IMR-90 (cell line): ENCODE results near the gene MRM1. TPM values are rescaled to one million over a fixed set of nuclear protein-coding genes. Genes with fewer than 3 reads are reported as not detected.

Source experiments
- ATAC-seq: fragments of 200-7000 bp; cut with Tn5 transposase; 2 replicates; pipeline ENCODE4 v1.9.1; 2020; ENCODE audit warnings: low read depth, mild to moderate bottlenecking, moderate library complexity
- BruUV-seq: library from RNA; stranded (reverse); fragments of 400-500 nt; replicated peaks from 2 replicates; lab custom pipeline; 2021; lab: Mats Ljungman, UMichigan
- CTCF ChIA-PET: fragments of 300-600 bp; formaldehyde crosslinking; extraction: SDS; loops from one replicate; lab custom pipeline; 2021; ENCODE audit warnings: antibody characterized with exemption; lab: Yijun Ruan, JAX
- POLR2A ChIA-PET: fragments of 300-600 bp; sonication (Branson Sonifier 250); formaldehyde crosslinking; loops from one replicate; lab custom pipeline; 2022; ENCODE audit warnings: antibody characterized with exemption; ENCODE audit not compliant: unreplicated experiment; lab: Charles Lee
- DNase-seq: peaks from one replicate; pipeline ENCODE4 v3.0.0; 2013
- H2AFZ ChIP-seq: replicated peaks from 2 replicates; pipeline ENCODE3; 2013; ENCODE audit warnings: low read length, mild to moderate bottlenecking; ENCODE audit not compliant: poor library complexity
- H2AK5ac ChIP-seq: 2 replicates; pipeline ENCODE4 v1.6.1; 2013; ENCODE audit warnings: low read depth, low read length, inconsistent platforms
- H2AK9ac ChIP-seq: replicated peaks from 2 replicates; pipeline ENCODE3; 2013; ENCODE audit warnings: mild to moderate bottlenecking, low read depth, low read length, moderate library complexity; ENCODE audit not compliant: poor library complexity
- H2BK120ac ChIP-seq: 2 replicates; pipeline ENCODE4 v1.6.1; 2013; ENCODE audit warnings: low read depth, low read length, inconsistent platforms
- H2BK15ac ChIP-seq: 3 replicates; pipeline ENCODE4 v1.6.1; 2013; ENCODE audit warnings: low read depth, low read length, inconsistent platforms
- H2BK20ac ChIP-seq: 2 replicates; pipeline ENCODE4 v1.6.1; 2013; ENCODE audit warnings: low read depth, mild to moderate bottlenecking, inconsistent platforms, low read length, moderate library complexity
- H2BK5ac ChIP-seq: 2 replicates; pipeline ENCODE4 v1.6.1; 2013; ENCODE audit warnings: mild to moderate bottlenecking, low read depth, low read length, inconsistent platforms; ENCODE audit not compliant: poor library complexity, severe bottlenecking
- H3K14ac ChIP-seq: replicated peaks from 2 replicates; pipeline ENCODE4 v1.6.1; 2013; ENCODE audit warnings: low read depth, low read length, inconsistent platforms
- H3K18ac ChIP-seq: 2 replicates; pipeline ENCODE4 v1.6.1; 2013; ENCODE audit warnings: low read depth, low read length, control low read depth
- H3K23ac ChIP-seq: 2 replicates; pipeline ENCODE4 v1.6.1; 2013; ENCODE audit warnings: low read depth, low read length, inconsistent platforms
- H3K27ac ChIP-seq: 2 replicates; pipeline ENCODE4 v1.5.1; 2013; ENCODE audit warnings: mild to moderate bottlenecking, control low read depth, low read length; ENCODE audit not compliant: insufficient read depth
- H3K27me3 ChIP-seq: 2 replicates; pipeline ENCODE4 v1.6.1; 2013; ENCODE audit warnings: low read length; ENCODE audit not compliant: control insufficient read depth, insufficient read depth
- H3K36me3 ChIP-seq: 2 replicates; pipeline ENCODE4 v1.6.1; 2013; ENCODE audit warnings: low read length, mixed read lengths; ENCODE audit not compliant: control insufficient read depth, insufficient read depth
- H3K4ac ChIP-seq: 2 replicates; pipeline ENCODE4 v1.6.1; 2013; ENCODE audit warnings: low read depth, low read length, inconsistent platforms
- H3K4me1 ChIP-seq: 2 replicates; pipeline ENCODE4 v1.6.1; 2013; ENCODE audit warnings: low read length, mixed read lengths; ENCODE audit not compliant: control insufficient read depth, insufficient read depth
- H3K4me2 ChIP-seq: 2 replicates; pipeline ENCODE4 v1.6.1; 2013; ENCODE audit warnings: low read depth, mild to moderate bottlenecking, control low read depth, low read length, moderate library complexity
- H3K4me3 ChIP-seq: 2 replicates; pipeline ENCODE4 v1.5.1; 2013; ENCODE audit warnings: low read depth, mild to moderate bottlenecking, control low read depth, low read length, moderate library complexity; ENCODE audit not compliant: insufficient read depth
- H3K56ac ChIP-seq: 2 replicates; pipeline ENCODE4 v1.6.1; 2013; ENCODE audit warnings: low read length, inconsistent platforms; ENCODE audit not compliant: insufficient read depth; ENCODE audit errors: extremely low read depth
- H3K79me1 ChIP-seq, 2 experiments: 2 replicates each; pipeline ENCODE4 v1.6.1; 2013; ENCODE audit warnings: low read length in 2 of 2, inconsistent platforms in 1 of 2, low read depth in 1 of 2
- H3K9ac ChIP-seq: 2 replicates; pipeline ENCODE4 v1.6.1; 2013; ENCODE audit warnings: low read depth, low read length, control low read depth
- H3K9me1 ChIP-seq: 2 replicates; pipeline ENCODE4 v1.6.1; 2013; ENCODE audit warnings: low read length, inconsistent platforms; ENCODE audit not compliant: insufficient read depth
- H3K9me3 ChIP-seq: 2 replicates; pipeline ENCODE4 v1.6.1; 2013; ENCODE audit warnings: low read length; ENCODE audit not compliant: control insufficient read depth, insufficient read depth
- H4K20me1 ChIP-seq: 2 replicates; pipeline ENCODE4 v1.6.1; 2013; ENCODE audit warnings: low read length, inconsistent platforms; ENCODE audit not compliant: insufficient read depth
- H4K5ac ChIP-seq: 2 replicates; pipeline ENCODE4 v1.6.1; 2013; ENCODE audit warnings: mild to moderate bottlenecking, low read depth, low read length, control low read depth
- H4K8ac ChIP-seq, 2 experiments: 2 replicates each; pipeline ENCODE4 v1.6.1; 2013; ENCODE audit warnings: low read depth in 2 of 2, low read length in 2 of 2, control low read depth in 1 of 2, inconsistent platforms in 1 of 2
- H4K91ac ChIP-seq: 2 replicates; pipeline ENCODE4 v1.6.1; 2013; ENCODE audit warnings: low read depth, low read length, inconsistent platforms; ENCODE audit not compliant: insufficient read depth
- WGBS, 2 experiments: methylation state at CpG; one replicate each; pipeline versions ENCODE4 v1.1.5 to v1.1.7; 2013; ENCODE audit warnings: missing lambda C conversion rate in 2 of 2; ENCODE audit not compliant: insufficient read length in 1 of 2; ENCODE audit errors: extremely low coverage in 2 of 2; 5-methylcytosine and 5-hydroxymethylcytosine counted together
- dilution Hi-C: fragments of 300-500 bp; cut with HindIII; formaldehyde crosslinking; loops from one replicate; pipeline ENCODE4 v1.14.3; 2018; ENCODE audit warnings: low sequenced_read_pairs; ENCODE audit not compliant: unreplicated experiment
- in situ Hi-C: fragments of 300-500 bp; cut with MboI; formaldehyde crosslinking; loops from 3 replicates; pipeline ENCODE4 v1.14.3; 2019; ENCODE audit warnings: low sequenced_read_pairs, inconsistent platforms, mixed read lengths
- intact Hi-C: fragments of 100-400 bp; cut with micrococcal nuclease; formaldehyde crosslinking; loops from 2 replicates; pipeline ENCODE4 v1.10.0; 2022
- polyA plus RNA-seq, 3 experiments: library from polyadenylated mRNA; depleted of rRNA; stranded (reverse); fragments of >200 nt; gene quantifications; 2 replicates each; pipeline ENCODE4 v1.2.3, GENCODE V29; 2012; ENCODE audit warnings: low replicate concordance in 1 of 3
- total RNA-seq: library from RNA; depleted of rRNA; stranded (reverse); fragments of >200 nt; gene quantifications from 2 replicates; pipeline ENCODE4 v1.2.3, GENCODE V29; 2012
- TF ChIP-seq, protein P1 (sequence below): fragments of 150-350 bp; IDR thresholded peaks from 2 replicates; pipeline ENCODE4 v1.6.1; 2016; ENCODE audit warnings: low read depth, mild to moderate bottlenecking, low read length, moderate library complexity, borderline replicate concordance
- TF ChIP-seq, protein P2 (sequence below): fragments of 150-350 bp; IDR thresholded peaks from 2 replicates; pipeline ENCODE4 v1.6.1; 2017; ENCODE audit warnings: mild to moderate bottlenecking, antibody characterized with exemption, low read length, low read depth

Gene MRM1
- total and polyA plus RNA-seq, 2 of the 4 experiments (the other 2 are of a cell fraction) = 2.2 to 5.3 TPM

DNA sequence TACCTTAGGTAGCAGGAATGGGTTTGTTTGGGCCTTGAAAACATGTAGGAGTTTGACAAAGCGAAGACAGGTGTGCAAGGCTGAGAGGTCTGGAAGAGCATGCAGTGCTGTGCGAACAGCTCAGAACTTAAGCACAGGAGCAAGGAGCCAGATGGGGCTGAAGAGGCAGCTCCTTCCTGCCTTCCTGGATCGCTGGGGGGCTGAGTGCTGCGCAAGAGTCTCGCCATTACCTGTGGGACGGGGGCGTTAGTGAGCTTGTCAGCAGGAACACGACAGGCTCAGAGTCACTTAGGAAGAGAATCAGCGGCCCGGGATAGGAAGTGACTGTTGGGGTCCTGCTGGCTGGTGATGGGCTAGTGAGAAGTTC is 464 bp upstream of the MRM1 start:
- Histone ChIP-seq H2BK20ac (no peak overlapping the region), H3K4me1 (peaks cover 6% of the 10 kb centered on the region), H2BK5ac (peak overlapping the region; percentile 59), H3K4me3 (peak overlapping the region; percentile 79), H4K8ac (peak overlapping the region; percentile 93 to 98), H2AK5ac (peak overlapping the region; percentile 84), H3K36me3 (no peaks in the 10 kb centered on the region; the same call in 1 of the 2 replicates), H3K18ac (peak overlapping the region; percentile 31), H2AFZ (peak overlapping the region; percentile 98), H3K14ac (peak overlapping the region; percentile 74), H3K9me3 (no peaks in the 10 kb centered on the region), H4K20me1 (peaks cover 12% of the 10 kb centered on the region), H3K4me2 (peak overlapping the region; percentile 78), H4K5ac (peak overlapping the region; percentile 77), H3K9ac (peak overlapping the region; percentile 79), H3K79me1 (peaks cover 24 to 56% of the 10 kb centered on the region in 2 experiments; a peak in 3 of 4 replicates), H4K91ac (peak overlapping the region; percentile 51), H3K23ac (peak overlapping the region; percentile 66), H2BK15ac (peak overlapping the region; percentile 15; the same call in 1 of the 3 replicates), H2AK9ac (peak overlapping the region; percentile 63), H3K56ac (peak overlapping the region; percentile 59), H3K27me3 (no peaks in the 10 kb centered on the region), H3K9me1 (peaks cover 12% of the 10 kb centered on the region; the same call in 1 of the 2 replicates), H3K27ac (peak overlapping the region; percentile 74), H2BK120ac (peak overlapping the region; percentile 5; the same call in 1 of the 2 replicates), H3K4ac (peak overlapping the region; percentile 86)
- TF ChIP-seq, protein P1, sequence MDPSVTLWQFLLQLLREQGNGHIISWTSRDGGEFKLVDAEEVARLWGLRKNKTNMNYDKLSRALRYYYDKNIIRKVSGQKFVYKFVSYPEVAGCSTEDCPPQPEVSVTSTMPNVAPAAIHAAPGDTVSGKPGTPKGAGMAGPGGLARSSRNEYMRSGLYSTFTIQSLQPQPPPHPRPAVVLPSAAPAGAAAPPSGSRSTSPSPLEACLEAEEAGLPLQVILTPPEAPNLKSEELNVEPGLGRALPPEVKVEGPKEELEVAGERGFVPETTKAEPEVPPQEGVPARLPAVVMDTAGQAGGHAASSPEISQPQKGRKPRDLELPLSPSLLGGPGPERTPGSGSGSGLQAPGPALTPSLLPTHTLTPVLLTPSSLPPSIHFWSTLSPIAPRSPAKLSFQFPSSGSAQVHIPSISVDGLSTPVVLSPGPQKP = no peak
- TF ChIP-seq, protein P2, sequence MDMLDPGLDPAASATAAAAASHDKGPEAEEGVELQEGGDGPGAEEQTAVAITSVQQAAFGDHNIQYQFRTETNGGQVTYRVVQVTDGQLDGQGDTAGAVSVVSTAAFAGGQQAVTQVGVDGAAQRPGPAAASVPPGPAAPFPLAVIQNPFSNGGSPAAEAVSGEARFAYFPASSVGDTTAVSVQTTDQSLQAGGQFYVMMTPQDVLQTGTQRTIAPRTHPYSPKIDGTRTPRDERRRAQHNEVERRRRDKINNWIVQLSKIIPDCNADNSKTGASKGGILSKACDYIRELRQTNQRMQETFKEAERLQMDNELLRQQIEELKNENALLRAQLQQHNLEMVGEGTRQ = no peak
- dilution Hi-C loops = no loop called here
- POLR2A ChIA-PET = interaction anchor here (0.5 kb wide), 1 partner anchor 61 kb away, joined by 3 read pairs; no protein-coding TSS in a partner anchor
- ATAC-seq (peak; percentile 21), DNase-seq (no peak)
- in situ Hi-C loops = loop anchor here (10.0 kb wide), 1 partner anchor 774 kb away; the partner anchor contains the start of gene C17orf78
- 36% methylated on average over 4 of the region's 10 CpGs; no CpG with 5 or more reads in 1 of the 2 experiments for WGBS, 2 experiments
- intact Hi-C loops = loop anchor here (5.0 kb wide), 1 partner anchor 891 kb away; no protein-coding TSS in a partner anchor
- no TSS peak for BruUV-seq
- CTCF ChIA-PET = no interaction called here
